Psoas muscle (tissue), 8 donors: ENCODE data around the gene OASL. TPM values are rescaled to one million over a fixed set of nuclear protein-coding genes. Genes with fewer than 3 reads are reported as not detected.
A peak's percentile ranks its signal among the peaks of the same experiment; 100 is the strongest.

ENCODE experiments used
- ATAC-seq, 4 donors: fragments of 200-7000 bp; cut with Tn5 transposase; one replicate each; pipeline ENCODE4 v1.9.1; 2020; ENCODE audit warnings: moderate library complexity in 3 of 4, mild to moderate bottlenecking in 2 of 4
- DNase-seq, 2 donors: peaks; one replicate each; pipeline ENCODE4 v3.0.0-alpha.2; 2020
- H3K27ac ChIP-seq: fragments of 200-600 bp; one replicate; pipeline ENCODE4 v1.8.0; 2022
- H3K27me3 ChIP-seq, 3 donors: fragments of 200-600 bp in 1 of 3; one replicate each; pipeline versions ENCODE4 v1.6.1 to v1.8.0; 2013 to 2022; ENCODE audit warnings: low read length in 2 of 3, mild to moderate bottlenecking in 2 of 3, moderate library complexity in 1 of 3; ENCODE audit not compliant: insufficient read depth in 3 of 3
- H3K36me3 ChIP-seq, 2 donors: fragments of 200-600 bp in 1 of 2; one replicate each; pipeline versions ENCODE4 v1.6.1 to v1.8.0; 2013 to 2022; ENCODE audit warnings: low read depth in 1 of 2, mild to moderate bottlenecking in 1 of 2, moderate library complexity in 1 of 2; ENCODE audit not compliant: insufficient read depth in 1 of 2
- H3K4me1 ChIP-seq: fragments of 200-600 bp; one replicate; pipeline ENCODE4 v1.8.0; 2022
- H3K4me3 ChIP-seq: fragments of 200-600 bp; one replicate; pipeline ENCODE4 v1.8.0; 2022; ENCODE audit warnings: mild to moderate bottlenecking
- H3K9me3 ChIP-seq: fragments of 200-600 bp; one replicate; pipeline ENCODE4 v1.8.0; 2022
- CTCF ChIP-seq: fragments of 200-600 bp; IDR thresholded peaks from one replicate; pipeline ENCODE4 v1.8.0; 2022; ENCODE audit warnings: antibody characterized with exemption
- WGBS, 3 donors: extraction: QIAGEN DNeasy Blood & Tissue Kit; methylation state at CpG; one replicate each; pipeline versions ENCODE4 v1.1.6 to v1.1.7; 2013; 5-methylcytosine and 5-hydroxymethylcytosine counted together
- intact Hi-C, 2 donors: fragments of 100-400 bp; cut with DNase I; formaldehyde crosslinking; loops; one replicate each; pipeline versions ENCODE4 v1.11.0 to v1.14.2; 2022
- polyA plus RNA-seq, 3 donors: library from polyadenylated mRNA; stranded (reverse); fragments of 200-250 nt; gene quantifications; one replicate each; pipeline ENCODE4 v1.2.3, GENCODE V29; 2013
- total RNA-seq, 4 donors: library from RNA; stranded (reverse); fragmentation: NEBNext Ultra II Directional in 2 of 4; extraction: Animal tissue kit (Norgen Biotek cat#: 25700) in 2 of 4; gene quantifications; one replicate each; pipeline versions ENCODE4 v1.2.1 to v1.2.4, GENCODE V29; 2021 to 2023
- donor health status: healthy with polysubstance abuse.
- donor health status: DM: no; HTN: no; CAD: no; lungs with moderate emphysema.
- donor health status: Bipolar disorder and iron deficiency.
- donor health status: healthy.
- donor health status: DM: yes; HTN: yes; CAD: no.
- donor health status: DM: no; HTN: no; CAD: no.
- donor health status: DM: no; HTN: no; CAD: no.
- donor health status: DM: yes; HTN: yes; CAD: no.

OASL gene
- total and polyA plus RNA-seq, 7 donors = 0.15 to 0.30 (median 0.28) TPM; not detected in 1

- no peak for TF ChIP-seq CTCF
- Histone ChIP-seq H3K36me3 (no peaks in the 10 kb centered on the region), H3K27ac (no peak overlapping the region), H3K27me3 (peaks cover 0 to 37% (median 3%) of the 10 kb centered on the region in 3 donors), H3K4me3 (no peak overlapping the region), H3K4me1 (peaks cover 4% of the 10 kb centered on the region), H3K9me3 (no peaks in the 10 kb centered on the region)
- DNase-seq (no peak), ATAC-seq (no peak)
- 80 to 86% (median 86%) methylated on average over 1 of the region's 1 CpG for WGBS, 3 donors
- intact Hi-C loops = no loop called here
Observed at GRCh38 chr12:121064116-121064515, 25.1 kb upstream of the OASL start.

GRCh38 chr12:121062391-121063045 lies 23.5 kb upstream of the OASL start:
- H3K27me3 ChIP-seq = peaks cover 0 to 35% (median 3%) of the 10 kb centered on the region in 3 donors
- 84 to 88% (median 87%) methylated on average over 11 of the region's 11 CpGs for WGBS, 3 donors
- intact Hi-C loops = no loop called here
- H3K27ac ChIP-seq = no peak overlapping the region
- H3K36me3 ChIP-seq = no peaks in the 10 kb centered on the region
- H3K4me3 ChIP-seq = no peak overlapping the region
- DNase-seq = no peak
- TF ChIP-seq CTCF = no peak
- H3K9me3 ChIP-seq = no peaks in the 10 kb centered on the region
- ATAC-seq = no peak
- H3K4me1 ChIP-seq = peaks cover 4% of the 10 kb centered on the region

GRCh38 chr12:121061831-121062230 lies 22.8 kb upstream of the OASL start:
- Histone ChIP-seq H3K9me3 (no peaks in the 10 kb centered on the region), H3K4me1 (peaks cover 4% of the 10 kb centered on the region), H3K36me3 (no peaks in the 10 kb centered on the region), H3K27ac (no peak overlapping the region), H3K27me3 (peaks cover 0 to 35% (median 3%) of the 10 kb centered on the region in 3 donors), H3K4me3 (no peak overlapping the region)
- 37 to 38% (median 38%) methylated on average over 2 of the region's 2 CpGs for WGBS, 3 donors
- no peak for TF ChIP-seq CTCF
- no peak for ATAC-seq
- intact Hi-C loops = no loop called here
- DNase-seq = no peak

- Histone ChIP-seq H3K4me3 (peak overlapping the region; percentile 49), H3K4me1 (peaks cover 4% of the 10 kb centered on the region), H3K36me3 (no peaks in the 10 kb centered on the region), H3K9me3 (no peaks in the 10 kb centered on the region), H3K27me3 (peaks cover 0 to 31% (median 3%) of the 10 kb centered on the region in 3 donors), H3K27ac (peak overlapping the region; percentile 50)
- intact Hi-C loops = no loop called here
- TF ChIP-seq CTCF = peak; percentile 29
- no peak for DNase-seq
- ATAC-seq = peak in 1 of 4 donors; percentile 38
- 45 to 48% (median 47%) methylated on average over 16 of the region's 16 CpGs for WGBS, 3 donors
Observed at GRCh38 chr12:121060149-121061001, 21.3 kb upstream of the OASL start.
